ENCODE results near the gene ANKH.

GRCh38 chr5:14915291-14915952, 43.8 kb upstream of the ANKH start:
- TF ChIP-seq POLR2A (IDR thresholded peaks at IDR 0.05) (no peak), CTCF (IDR thresholded peaks at IDR 0.05) (no peak)
